SU-DHL-6 (cell line): ENCODE results near the gene IFNE.
"Not testable (repeated sequence)": the region's sequence is repeated elsewhere in the genome, so short reads cannot be mapped to it uniquely, and the experiment has no call there.

Experiments used
- H2AFZ ChIP-seq: fragments of 200-600 bp; sonication (generic); 2 replicates; pipeline ENCODE4 v1.6.1; 2014; ENCODE audit warnings: low read depth, mild to moderate bottlenecking, moderate library complexity, mixed read lengths, antibody characterized with exemption, low read length; ENCODE audit not compliant: severe bottlenecking
- H3F3A ChIP-seq: fragments of 200-600 bp; shearing (Covaris generic); 2 replicates; pipeline ENCODE4 v1.6.0; 2016; ENCODE audit warnings: antibody characterized with exemption, mild to moderate bottlenecking; ENCODE audit not compliant: insufficient read depth
- H3K27ac ChIP-seq: fragments of 200-600 bp; sonication (generic); 2 replicates; pipeline ENCODE4 v1.5.1; 2016; ENCODE audit warnings: low read depth, mild to moderate bottlenecking, low read length, moderate library complexity, mixed read lengths
- H3K27me3 ChIP-seq: fragments of 200-600 bp; sonication (generic), shearing (Covaris generic); 2 replicates; pipeline ENCODE4 v1.6.0; 2014; ENCODE audit warnings: mild to moderate bottlenecking, low read length
- H3K36me3 ChIP-seq: fragments of 200-600 bp; sonication (generic); 2 replicates; pipeline ENCODE4 v1.6.1; 2014; ENCODE audit warnings: mild to moderate bottlenecking, low read length, mixed read lengths
- H3K4me2 ChIP-seq: fragments of 300-600, 200-600 bp; shearing (Covaris generic), sonication (generic); 2 replicates; pipeline ENCODE4 v1.6.0; 2014; ENCODE audit warnings: low read length, low read depth, mild to moderate bottlenecking; ENCODE audit not compliant: poor library complexity, severe bottlenecking
- H3K4me3 ChIP-seq: fragments of 200-600 bp; sonication (generic); 2 replicates; pipeline ENCODE4 v1.5.1; 2014; ENCODE audit warnings: antibody characterized with exemption, low read length, mild to moderate bottlenecking, mixed read lengths; ENCODE audit not compliant: insufficient read depth, poor library complexity, severe bottlenecking
- H3K79me2 ChIP-seq: fragments of 200-600 bp; sonication (generic); 2 replicates; pipeline ENCODE4 v1.6.1; 2014; ENCODE audit warnings: mild to moderate bottlenecking, low read length, moderate library complexity; ENCODE audit not compliant: insufficient read depth
- H3K9ac ChIP-seq: fragments of 200-600 bp; sonication (generic); 2 replicates; pipeline ENCODE4 v1.7.0; 2014; ENCODE audit warnings: mild to moderate bottlenecking, low read length
- H3K9me2 ChIP-seq: fragments of 200-600 bp; sonication (generic); replicated peaks from 2 replicates; pipeline ENCODE4 v1.6.1; 2014; ENCODE audit warnings: low read length; ENCODE audit not compliant: insufficient read depth
- H3K9me3 ChIP-seq: fragments of 200-600 bp; sonication (generic); 2 replicates; pipeline ENCODE4 v1.6.1; 2014; ENCODE audit warnings: low read length, mixed read lengths; ENCODE audit not compliant: insufficient read depth
- H4K20me1 ChIP-seq: fragments of 200-600 bp; sonication (generic); 2 replicates; pipeline ENCODE4 v1.6.1; 2014; ENCODE audit warnings: low read depth, mild to moderate bottlenecking, antibody characterized with exemption, low read length, moderate library complexity, mixed read lengths
- EZH2phosphoT487 ChIP-seq: fragments of 200-600 bp; sonication (generic), shearing (Covaris generic); conservative IDR thresholded peaks from 2 replicates; pipeline ENCODE4 v1.6.1; 2018; ENCODE audit warnings: mild to moderate bottlenecking, antibody characterized with exemption, low read length, moderate library complexity, mixed read lengths
- TF ChIP-seq, protein P1 (sequence below): fragments of 200-600 bp; sonication (generic); IDR thresholded peaks from one replicate; pipeline ENCODE4 v1.5.1; 2017; ENCODE audit warnings: antibody characterized with exemption, mild to moderate bottlenecking, low read length, moderate library complexity; ENCODE audit not compliant: insufficient read depth, poor library complexity, severe bottlenecking

Gene IFNE

DNA sequence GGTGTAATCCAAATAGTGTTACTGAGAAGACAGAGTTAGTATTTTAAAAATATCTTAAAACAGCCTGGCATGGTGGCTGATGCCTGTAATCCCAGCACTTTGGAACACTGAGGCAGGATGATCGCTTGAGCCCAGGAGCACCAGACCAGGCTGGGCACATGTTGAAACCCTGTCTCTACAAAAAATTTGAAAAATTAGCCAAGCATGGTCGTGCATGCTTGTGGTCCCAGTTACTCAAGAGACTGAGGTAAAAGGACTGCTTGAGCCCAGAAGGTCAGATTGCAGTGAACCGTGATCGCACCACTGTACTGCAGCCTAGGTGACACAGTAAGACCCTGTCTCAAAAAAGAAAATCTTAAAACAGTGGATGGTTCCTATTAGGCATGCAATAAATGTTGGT, 29.4 kb downstream of the IFNE start:
- TF ChIP-seq EZH2phosphoT487: no peak
- TF ChIP-seq, protein P1, sequence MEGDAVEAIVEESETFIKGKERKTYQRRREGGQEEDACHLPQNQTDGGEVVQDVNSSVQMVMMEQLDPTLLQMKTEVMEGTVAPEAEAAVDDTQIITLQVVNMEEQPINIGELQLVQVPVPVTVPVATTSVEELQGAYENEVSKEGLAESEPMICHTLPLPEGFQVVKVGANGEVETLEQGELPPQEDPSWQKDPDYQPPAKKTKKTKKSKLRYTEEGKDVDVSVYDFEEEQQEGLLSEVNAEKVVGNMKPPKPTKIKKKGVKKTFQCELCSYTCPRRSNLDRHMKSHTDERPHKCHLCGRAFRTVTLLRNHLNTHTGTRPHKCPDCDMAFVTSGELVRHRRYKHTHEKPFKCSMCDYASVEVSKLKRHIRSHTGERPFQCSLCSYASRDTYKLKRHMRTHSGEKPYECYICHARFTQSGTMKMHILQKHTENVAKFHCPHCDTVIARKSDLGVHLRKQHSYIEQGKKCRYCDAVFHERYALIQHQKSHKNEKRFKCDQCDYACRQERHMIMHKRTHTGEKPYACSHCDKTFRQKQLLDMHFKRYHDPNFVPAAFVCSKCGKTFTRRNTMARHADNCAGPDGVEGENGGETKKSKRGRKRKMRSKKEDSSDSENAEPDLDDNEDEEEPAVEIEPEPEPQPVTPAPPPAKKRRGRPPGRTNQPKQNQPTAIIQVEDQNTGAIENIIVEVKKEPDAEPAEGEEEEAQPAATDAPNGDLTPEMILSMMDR: no peak
- H2AFZ ChIP-seq: no peak overlapping the region
- H3K9me2 ChIP-seq: no peaks in the 10 kb centered on the region
- H4K20me1 ChIP-seq: no peaks in the 10 kb centered on the region
- no peaks in the 10 kb centered on the region for H3K9me3 ChIP-seq
- H3K27ac ChIP-seq: no peak overlapping the region
- no peaks in the 10 kb centered on the region for H3K79me2 ChIP-seq
- no peak overlapping the region for H3K4me2 ChIP-seq
- no peaks in the 10 kb centered on the region for H3K36me3 ChIP-seq
- no peak overlapping the region for H3K9ac ChIP-seq
- H3K4me3 ChIP-seq: no peak overlapping the region
- no peaks in the 10 kb centered on the region for H3F3A ChIP-seq
- no peaks in the 10 kb centered on the region for H3K27me3 ChIP-seq

DNA sequence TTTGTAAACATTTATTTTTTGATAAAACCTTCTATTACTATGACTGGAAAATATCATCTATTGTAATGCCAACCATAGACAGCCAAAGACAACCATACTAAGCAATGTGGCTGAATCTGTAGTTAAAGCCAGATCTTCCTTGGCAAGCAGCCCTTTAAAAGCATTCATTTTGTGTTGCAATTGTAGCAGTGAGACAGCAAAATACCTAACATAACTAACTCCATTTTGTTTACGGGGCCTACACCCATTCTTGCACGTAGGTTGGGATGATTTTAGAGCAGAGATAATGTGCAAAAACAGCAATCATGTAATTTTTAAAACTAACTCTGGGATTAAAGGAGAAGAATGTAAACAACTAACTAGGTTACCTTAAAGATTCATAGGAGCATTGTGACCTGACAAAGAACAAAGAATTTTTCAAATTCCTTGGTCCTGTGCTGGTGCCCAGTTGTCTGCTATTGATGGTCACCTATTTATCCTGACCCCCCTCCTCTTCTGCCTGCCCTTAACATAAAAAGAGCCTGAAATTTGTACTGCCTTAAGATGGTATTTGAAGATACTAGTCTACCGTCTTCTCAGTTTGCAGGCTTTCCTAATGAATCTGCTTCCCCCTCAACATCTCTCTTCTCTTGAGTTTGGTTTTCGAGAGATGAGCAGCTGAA, 31.2 kb downstream of the IFNE start:
- TF ChIP-seq, protein P1: no peak
- no peak for TF ChIP-seq EZH2phosphoT487
- Histone ChIP-seq H3K9me2 (no peaks in the 10 kb centered on the region), H2AFZ (no peak overlapping the region)

DNA sequence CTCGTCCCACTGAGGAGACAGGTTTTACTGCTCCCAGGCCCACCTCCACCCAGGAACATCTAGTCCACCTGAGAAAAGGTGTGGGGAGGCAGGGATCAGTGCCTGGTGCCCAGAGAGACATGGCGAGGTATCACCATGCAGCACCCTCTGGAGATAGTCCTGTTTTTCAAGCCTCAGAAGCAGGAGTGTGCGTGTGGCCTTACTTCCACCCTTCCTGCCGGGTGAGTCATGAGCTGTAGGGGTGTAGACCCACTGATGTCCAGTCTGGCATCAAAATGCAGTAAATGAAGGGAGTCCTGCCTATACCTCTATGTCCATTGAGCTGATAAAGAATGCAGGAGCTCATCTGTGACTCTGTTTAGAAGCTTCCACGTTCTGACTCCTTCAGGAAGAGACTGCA, 32.8 kb downstream of the IFNE start:
- not testable (repeated sequence) for H3K36me3 ChIP-seq, H3F3A ChIP-seq, H3K4me3 ChIP-seq, H3K9ac ChIP-seq, H4K20me1 ChIP-seq, H3K27ac ChIP-seq, H2AFZ ChIP-seq, H3K79me2 ChIP-seq, H3K9me2 ChIP-seq, H3K9me3 ChIP-seq, H3K4me2 ChIP-seq, H3K27me3 ChIP-seq

More for the DNA sequence above, 31.2 kb downstream of the IFNE start:
- Histone ChIP-seq H3K4me2 (no peak overlapping the region), H3K27ac (no peak overlapping the region), H3K4me3 (no peak overlapping the region), H3K36me3 (no peaks in the 10 kb centered on the region), H3K27me3 (no peaks in the 10 kb centered on the region), H3F3A (no peaks in the 10 kb centered on the region), H3K9ac (no peak overlapping the region), H4K20me1 (no peaks in the 10 kb centered on the region), H3K9me3 (no peaks in the 10 kb centered on the region), H3K79me2 (no peaks in the 10 kb centered on the region)

DNA sequence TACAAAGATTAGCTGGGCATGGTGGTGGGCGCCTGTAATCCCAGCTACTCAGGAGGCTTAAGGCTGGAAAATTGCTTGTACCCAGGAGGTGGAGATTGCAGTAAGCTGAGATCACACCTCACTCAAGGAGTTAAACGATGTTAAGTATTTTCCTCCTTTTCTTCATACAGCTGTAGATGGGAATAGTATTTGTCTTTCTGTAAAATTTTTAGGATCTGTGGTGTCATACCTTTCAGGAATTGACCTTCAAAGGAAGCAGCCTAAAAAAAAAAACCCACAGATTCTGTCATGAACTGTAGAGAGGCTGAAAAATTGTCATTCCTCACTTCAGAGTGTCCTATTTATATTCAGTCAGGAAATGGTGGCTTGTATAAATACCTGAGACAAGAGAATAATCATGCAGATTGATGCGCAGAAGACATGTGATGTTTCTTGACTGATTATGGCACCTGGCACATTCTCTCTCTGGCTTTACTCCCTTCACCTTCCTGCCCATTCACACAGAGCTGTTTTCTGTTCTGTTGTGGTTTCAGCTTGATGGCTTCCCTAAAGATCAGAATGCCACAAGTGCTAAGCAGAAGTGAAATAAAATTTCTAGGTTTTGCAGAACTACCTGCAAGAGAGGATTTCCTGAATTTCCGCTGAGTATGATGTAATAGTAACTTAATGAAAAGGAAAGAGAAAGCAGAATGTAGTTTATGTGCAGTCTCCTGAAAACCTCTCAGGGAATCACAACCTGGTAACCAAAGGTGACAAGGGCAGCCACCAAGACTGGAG, 38.1 kb downstream of the IFNE start:
- Histone ChIP-seq H3K4me2 (no peak overlapping the region), H3K9me2 (no peaks in the 10 kb centered on the region)

More for the DNA sequence above, 38.1 kb downstream of the IFNE start:
- no peaks in the 10 kb centered on the region for H3K79me2 ChIP-seq
- H3K27me3 ChIP-seq: no peaks in the 10 kb centered on the region
- no peaks in the 10 kb centered on the region for H4K20me1 ChIP-seq
- H3F3A ChIP-seq: no peaks in the 10 kb centered on the region
- H3K27ac ChIP-seq: no peak overlapping the region
- H3K36me3 ChIP-seq: no peaks in the 10 kb centered on the region
- H3K4me3 ChIP-seq: no peak overlapping the region
- no peaks in the 10 kb centered on the region for H3K9me3 ChIP-seq
- no peak for TF ChIP-seq EZH2phosphoT487
- TF ChIP-seq, protein P1: no peak
- no peak overlapping the region for H3K9ac ChIP-seq
- H2AFZ ChIP-seq: no peak overlapping the region
